Breast epithelium (tissue), 3 donors: ENCODE measurements around the gene KLHL41.

ENCODE experiments used
- CTCF ChIP-seq, 3 donors: fragments of 450-650 bp; IDR thresholded peaks; one replicate each; pipeline ENCODE4 v1.5.1; 2016 to 2017; ENCODE audit warnings: antibody characterized with exemption in 3 of 3, mild to moderate bottlenecking in 3 of 3, moderate library complexity in 3 of 3
- POLR2A ChIP-seq: fragments of 450-650 bp; IDR thresholded peaks from one replicate; pipeline ENCODE4 v1.6.1; 2016; ENCODE audit warnings: antibody characterized with exemption, mild to moderate bottlenecking, moderate library complexity

- no peak for TF ChIP-seq CTCF (IDR thresholded peaks at IDR 0.05)
- no peak for TF ChIP-seq POLR2A
Measured at GRCh38 chr2:169572821-169573159, 63.3 kb downstream of the KLHL41 start.
